Measurements from ENCODE around the gene TMEM213.

Gene TMEM213

DNA sequence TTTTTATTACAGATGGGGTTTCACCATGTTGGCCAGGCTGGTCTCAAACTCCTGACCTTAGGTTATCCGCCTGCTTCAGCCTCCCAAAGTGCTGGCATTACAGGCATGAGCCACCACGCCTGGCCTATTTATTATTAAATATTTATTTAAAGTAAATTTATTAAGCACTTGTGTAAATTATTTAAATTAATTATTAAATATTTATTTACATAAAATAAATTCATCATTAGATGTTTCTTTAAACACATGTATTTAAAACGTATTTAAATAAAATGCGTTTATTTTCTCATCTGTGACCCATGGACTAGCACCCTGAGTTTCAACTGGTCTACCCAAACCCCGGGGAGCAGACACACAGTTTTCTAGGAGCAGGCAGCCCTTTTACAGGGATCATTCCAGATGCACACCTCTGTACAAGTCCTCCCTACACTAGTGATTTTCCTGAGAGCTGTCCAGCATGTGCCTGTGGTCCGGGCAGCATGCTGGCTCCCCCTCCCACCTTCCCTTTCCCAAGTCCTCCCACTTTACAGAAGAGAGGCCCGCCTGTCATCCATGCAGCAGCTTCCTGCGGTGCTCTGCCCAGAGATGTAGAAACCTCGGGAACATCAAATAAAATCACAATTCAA is 89.4 kb downstream of the TMEM213 start:
- Histone ChIP-seq H3K27me3 (ENCODE audit: control insufficient read depth, low read length) (0 out of 2 replicates have a peak, but pooled peaks cover 3% of the 10 kb centered on the region), H3K79me2 (ENCODE audit: control insufficient read depth, low read length) (no peaks in the 10 kb centered on the region), H3K4me1 (ENCODE audit: control insufficient read depth, low read length) (no peaks in the 10 kb centered on the region), H3K9me2 (replicated peaks; ENCODE audit: control insufficient read depth, low read length) (no peaks in the 10 kb centered on the region), H3K9me3 (ENCODE audit: control insufficient read depth, insufficient read depth, low read length) (no peaks in the 10 kb centered on the region), H3K36me3 (ENCODE audit: control insufficient read depth, low read length) (no peaks in the 10 kb centered on the region), H4K20me1 (ENCODE audit: control insufficient read depth, insufficient read depth, low read depth, low read length) (no peaks in the 10 kb centered on the region), H3K4me3 (ENCODE audit: low read length) (no peak overlapping the region), H3F3A (ENCODE audit: control insufficient read depth, insufficient read depth) (no peaks in the 10 kb centered on the region), H3K4me2 (ENCODE audit: low read length) (no peak overlapping the region), H3K27ac (ENCODE audit: low read depth, low read length) (no peak overlapping the region)
- TF ChIP-seq, protein P1, sequence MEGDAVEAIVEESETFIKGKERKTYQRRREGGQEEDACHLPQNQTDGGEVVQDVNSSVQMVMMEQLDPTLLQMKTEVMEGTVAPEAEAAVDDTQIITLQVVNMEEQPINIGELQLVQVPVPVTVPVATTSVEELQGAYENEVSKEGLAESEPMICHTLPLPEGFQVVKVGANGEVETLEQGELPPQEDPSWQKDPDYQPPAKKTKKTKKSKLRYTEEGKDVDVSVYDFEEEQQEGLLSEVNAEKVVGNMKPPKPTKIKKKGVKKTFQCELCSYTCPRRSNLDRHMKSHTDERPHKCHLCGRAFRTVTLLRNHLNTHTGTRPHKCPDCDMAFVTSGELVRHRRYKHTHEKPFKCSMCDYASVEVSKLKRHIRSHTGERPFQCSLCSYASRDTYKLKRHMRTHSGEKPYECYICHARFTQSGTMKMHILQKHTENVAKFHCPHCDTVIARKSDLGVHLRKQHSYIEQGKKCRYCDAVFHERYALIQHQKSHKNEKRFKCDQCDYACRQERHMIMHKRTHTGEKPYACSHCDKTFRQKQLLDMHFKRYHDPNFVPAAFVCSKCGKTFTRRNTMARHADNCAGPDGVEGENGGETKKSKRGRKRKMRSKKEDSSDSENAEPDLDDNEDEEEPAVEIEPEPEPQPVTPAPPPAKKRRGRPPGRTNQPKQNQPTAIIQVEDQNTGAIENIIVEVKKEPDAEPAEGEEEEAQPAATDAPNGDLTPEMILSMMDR (IDR thresholded peaks at IDR 0.05; ENCODE audit: low read depth, low read length, poor library complexity, severe bottlenecking), result no peak
- no peak for TF ChIP-seq EZH2phosphoT487 (IDR thresholded peaks at IDR 0.05; ENCODE audit: borderline replicate concordance, low read length)

Measured in DOHH2 (cell line).